Measurements from ENCODE around the gene CFAP74.

GRCh38 chr1:1881727-1882126, 121.9 kb downstream of the CFAP74 start:
- TF ChIP-seq POLR2A (IDR thresholded peaks at IDR 0.05) (no peak), EP300 (IDR thresholded peaks at IDR 0.05) (no peak)
- TF ChIP-seq, protein P1, sequence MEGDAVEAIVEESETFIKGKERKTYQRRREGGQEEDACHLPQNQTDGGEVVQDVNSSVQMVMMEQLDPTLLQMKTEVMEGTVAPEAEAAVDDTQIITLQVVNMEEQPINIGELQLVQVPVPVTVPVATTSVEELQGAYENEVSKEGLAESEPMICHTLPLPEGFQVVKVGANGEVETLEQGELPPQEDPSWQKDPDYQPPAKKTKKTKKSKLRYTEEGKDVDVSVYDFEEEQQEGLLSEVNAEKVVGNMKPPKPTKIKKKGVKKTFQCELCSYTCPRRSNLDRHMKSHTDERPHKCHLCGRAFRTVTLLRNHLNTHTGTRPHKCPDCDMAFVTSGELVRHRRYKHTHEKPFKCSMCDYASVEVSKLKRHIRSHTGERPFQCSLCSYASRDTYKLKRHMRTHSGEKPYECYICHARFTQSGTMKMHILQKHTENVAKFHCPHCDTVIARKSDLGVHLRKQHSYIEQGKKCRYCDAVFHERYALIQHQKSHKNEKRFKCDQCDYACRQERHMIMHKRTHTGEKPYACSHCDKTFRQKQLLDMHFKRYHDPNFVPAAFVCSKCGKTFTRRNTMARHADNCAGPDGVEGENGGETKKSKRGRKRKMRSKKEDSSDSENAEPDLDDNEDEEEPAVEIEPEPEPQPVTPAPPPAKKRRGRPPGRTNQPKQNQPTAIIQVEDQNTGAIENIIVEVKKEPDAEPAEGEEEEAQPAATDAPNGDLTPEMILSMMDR (IDR thresholded peaks at IDR 0.05), result no peak

All from tibial nerve (tissue), 4 donors.